NCI-H187 (cell line): ENCODE data around the gene DEF6.
"Not testable (repeated sequence)": the region's sequence is repeated elsewhere in the genome, so short reads cannot be mapped to it uniquely, and the experiment has no call there.

Experiments used
- DNase-seq, 2 experiments: peaks; one replicate each; lab custom pipeline; 2025; lab: John Stamatoyannopoulos, UW

Gene DEF6

GRCh38 chr6:35310265-35310831, 12.7 kb downstream of the DEF6 start:
- no peak for DNase-seq

- DNase-seq: no peak
Measured at GRCh38 chr6:35311390-35312075, 13.9 kb downstream of the DEF6 start.

DNA sequence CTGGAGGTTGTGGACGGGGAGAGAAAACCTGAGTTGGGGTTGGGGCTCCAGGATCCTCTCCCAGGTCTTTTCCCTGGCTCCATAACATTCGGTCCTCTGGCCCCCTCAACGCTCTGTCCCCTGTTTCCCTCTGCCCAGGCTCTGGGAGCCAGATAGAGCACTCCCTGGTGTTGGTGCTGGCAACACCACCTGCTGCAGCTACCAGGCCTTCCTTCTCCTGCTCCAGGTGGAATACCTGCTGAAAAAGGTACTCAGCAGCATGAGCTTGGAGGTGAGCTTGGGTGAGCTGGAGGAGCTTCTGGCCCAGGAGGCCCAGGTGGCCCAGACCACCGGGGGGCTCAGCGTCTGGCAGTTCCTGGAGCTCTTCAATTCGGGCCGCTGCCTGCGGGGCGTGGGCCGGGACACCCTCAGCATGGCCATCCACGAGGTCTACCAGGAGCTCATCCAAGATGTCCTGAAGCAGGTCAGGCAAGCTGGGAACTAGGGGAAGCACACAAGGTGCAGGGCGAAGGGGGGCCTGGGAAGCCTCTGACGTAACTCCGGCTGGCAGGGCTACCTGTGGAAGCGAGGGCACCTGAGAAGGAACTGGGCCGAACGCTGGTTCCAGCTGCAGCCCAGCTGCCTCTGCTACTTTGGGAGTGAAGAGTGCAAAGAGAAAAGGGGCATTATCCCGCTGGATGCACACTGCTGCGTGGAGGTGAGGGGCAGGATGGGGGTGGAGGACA, 14.6 kb downstream of the DEF6 start:
- DNase-seq: no peak

DNA sequence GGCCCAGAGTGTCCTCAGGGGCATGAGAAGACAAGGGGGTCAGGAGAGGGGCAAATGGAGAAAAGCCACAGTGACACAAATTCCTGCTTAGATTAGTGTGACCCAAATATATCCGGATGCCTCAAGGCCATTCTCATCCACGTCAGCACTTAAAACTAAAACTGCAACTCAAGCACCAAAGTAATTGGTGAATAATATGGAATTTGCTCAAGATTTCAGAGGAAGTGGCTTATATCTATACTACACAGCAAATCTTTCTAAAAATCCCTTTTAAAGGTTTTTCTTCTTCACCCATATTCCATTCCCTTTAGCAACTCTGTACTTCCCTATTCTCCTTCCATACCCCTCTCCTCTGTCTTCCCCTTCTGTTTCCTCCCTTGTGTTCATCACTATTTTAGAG, 15.2 kb downstream of the DEF6 start:
- no peak for DNase-seq

DNA sequence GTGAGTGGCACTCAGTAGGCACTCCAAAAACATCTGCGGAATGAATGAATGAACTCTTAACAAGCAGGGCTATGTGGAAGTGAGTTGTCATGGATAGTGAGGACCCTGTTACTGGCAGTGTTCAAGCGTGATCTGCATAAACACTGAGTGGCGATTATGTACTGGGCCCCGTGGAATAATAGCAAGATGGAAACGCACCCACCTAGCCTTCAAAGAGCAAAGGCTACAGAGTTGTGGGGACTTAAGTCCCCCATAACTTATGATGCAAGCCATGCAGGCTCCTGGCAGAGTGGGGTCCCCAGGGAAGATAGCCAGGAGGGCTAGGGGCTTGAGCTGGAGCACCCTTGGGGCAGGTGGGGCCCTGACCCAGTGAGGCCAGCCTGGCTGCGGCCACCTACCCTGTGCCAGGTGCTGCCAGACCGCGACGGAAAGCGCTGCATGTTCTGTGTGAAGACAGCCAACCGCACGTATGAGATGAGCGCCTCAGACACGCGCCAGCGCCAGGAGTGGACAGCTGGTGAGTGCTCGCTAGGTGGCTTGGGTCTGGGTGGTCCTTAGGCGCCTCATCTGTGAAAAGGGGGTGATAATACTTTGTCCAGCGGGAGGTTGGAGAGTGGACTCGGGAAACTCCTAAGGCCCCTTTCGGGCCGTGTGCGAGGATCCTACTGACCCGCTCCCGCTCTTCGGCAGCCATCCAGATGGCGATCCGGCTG, 20.0 kb downstream of the DEF6 start:
- DNase-seq: no peak

GRCh38 chr6:35318196-35319171, 20.9 kb downstream of the DEF6 start:
- peak; percentile 84 for DNase-seq

- DNase-seq: no peak
Measured at GRCh38 chr6:35319346-35320030, 21.9 kb downstream of the DEF6 start.

GRCh38 chr6:35320031-35320410, 22.4 kb downstream of the DEF6 start:
- DNase-seq: no peak

DNA sequence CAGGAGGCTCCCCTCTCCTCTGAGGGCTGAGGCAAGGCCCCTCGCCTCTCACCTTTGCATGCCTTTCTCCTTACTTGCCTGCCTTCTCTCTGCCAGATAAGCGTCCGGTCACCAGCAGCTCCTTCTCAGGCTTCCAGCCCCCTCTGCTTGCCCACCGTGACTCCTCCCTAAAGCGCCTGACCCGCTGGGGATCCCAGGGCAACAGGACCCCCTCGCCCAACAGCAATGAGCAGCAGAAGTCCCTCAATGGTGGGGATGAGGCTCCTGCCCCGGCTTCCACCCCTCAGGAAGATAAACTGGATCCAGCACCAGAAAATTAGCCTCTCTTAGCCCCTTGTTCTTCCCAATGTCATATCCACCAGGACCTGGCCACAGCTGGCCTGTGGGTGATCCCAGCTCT, 23.5 kb downstream of the DEF6 start:
- DNase-seq: no peak

DNA sequence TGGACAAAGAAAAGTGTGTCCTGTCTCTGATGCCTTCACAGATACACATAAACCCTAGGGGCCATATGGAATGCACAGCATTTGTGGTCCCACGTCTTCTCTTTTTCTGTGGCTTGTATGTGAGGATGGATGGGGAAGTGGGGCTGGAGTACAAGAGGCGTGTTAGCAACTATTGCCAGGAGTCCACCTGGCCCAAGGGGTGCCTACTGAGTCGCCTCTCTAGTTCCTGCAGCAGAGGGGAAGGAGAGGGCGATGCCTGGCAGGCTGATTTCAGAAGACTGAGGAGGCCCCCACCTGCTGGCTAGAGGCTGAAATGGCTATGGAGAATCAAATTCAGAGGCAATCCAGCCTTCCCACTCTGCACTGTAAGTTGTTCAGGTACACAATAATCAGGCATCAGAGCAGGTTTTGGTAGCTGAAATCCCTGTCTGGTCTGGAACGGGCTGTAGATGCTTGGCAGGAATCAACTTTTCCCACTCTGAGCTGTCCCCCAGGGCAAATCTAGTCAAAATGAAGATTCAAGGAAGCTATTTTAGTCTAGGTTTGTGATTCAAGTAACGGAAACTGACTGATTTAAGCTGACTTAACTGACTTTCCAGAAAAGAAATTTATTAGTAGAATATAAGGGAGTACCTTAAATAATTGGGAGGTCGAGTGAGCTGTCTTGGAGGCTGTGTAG, 29.9 kb downstream of the DEF6 start:
- no peak for DNase-seq

DNA sequence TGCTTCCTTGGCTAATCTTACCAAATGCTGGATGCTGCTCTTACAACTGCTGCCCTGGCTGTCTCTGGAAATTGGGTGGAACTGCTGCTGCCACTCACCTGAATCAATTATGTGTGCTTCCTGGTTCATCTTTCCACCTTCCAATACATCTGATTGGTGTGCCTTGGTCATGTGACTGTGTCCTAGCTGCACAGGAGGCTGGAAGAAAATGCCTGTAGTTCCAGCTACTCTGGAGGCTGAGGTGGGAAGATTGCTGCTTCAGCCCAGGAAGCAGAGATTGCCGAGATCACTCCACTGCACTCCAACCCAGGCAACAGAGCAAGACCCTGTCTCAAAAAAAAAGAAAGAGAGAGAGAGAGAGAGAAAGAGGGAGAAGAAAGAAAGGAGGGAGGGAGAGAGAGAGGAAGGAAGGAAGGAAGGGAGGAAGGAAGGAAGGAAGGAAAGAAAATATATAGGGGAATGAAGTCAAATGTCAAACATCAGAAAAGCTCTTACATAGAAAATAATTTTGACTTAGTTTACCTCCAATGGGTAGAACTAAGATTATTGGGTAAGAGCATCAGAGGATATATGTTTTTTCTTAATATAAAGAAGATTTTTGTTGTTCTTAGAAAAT, 30.6 kb downstream of the DEF6 start:
- DNase-seq: no peak

DNA sequence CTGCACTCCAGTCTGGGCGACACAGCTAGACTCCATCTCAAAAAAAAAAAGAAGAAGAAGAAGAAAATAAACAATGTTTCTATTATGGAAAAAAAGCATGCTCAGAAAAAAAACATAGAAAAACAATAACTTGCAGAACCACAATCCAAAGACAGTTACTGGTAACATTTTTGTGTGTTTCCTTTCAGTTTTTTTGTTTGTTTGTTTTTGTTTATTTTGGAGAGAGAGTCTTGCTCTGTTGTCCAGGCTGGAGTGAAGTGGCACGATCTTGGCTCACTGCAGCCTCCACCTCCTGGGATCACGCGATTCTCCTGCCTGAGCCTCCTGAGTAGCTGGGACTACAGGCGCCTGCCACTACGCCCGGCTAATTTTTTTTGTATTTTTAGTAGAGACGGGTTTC, 31.3 kb downstream of the DEF6 start:
- DNase-seq: not testable (repeated sequence)

DNA sequence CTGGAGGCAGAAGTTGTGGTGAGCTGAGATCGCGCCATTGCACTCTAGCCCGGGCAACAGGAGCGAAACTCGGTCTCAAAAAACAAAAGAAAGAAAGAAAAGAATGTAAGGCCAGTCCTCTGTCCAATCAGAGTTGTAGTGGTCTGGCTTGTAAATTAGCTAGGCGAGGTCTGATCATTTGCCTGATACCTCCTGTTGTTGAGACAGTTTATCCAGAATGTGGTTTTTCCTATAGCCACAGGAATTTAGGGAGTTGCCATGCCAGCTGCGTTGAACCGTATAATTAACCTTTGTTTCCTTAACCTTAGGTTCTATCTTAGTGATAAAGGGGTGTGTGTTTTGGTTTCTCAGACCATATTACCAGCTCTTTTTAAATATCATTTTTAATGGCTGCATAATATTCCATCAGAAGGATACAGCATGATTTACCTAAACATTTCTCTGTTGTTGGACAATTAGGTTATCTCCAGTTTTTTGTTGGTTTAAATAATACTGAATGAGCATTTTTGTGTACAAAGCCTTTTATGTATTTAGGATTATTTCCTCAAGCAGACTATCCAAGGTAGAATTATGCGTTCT, 33.0 kb downstream of the DEF6 start:
- no peak for DNase-seq

GRCh38 chr6:35332074-35332887, 34.7 kb downstream of the DEF6 start:
- peak; percentile 26 to 44 for DNase-seq

DNA sequence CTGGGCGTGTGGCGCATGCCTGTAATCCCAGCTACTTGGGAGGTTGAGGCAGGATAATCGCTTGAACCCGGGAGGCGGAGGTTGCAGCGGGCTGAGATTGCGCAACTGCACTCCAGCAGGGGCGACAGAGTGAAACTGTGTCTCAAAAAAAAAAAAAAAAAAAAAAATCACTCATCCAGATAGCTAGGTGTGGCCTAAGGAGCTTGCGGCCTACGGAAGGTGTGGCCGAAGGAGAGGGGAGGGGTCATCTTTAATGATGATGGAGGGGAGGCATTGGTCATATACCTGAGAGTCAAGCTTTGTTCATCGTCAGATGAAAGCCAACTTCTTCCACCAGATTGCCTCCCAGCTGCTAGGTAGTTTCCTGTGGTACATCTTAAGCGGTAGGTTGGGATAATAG, 43.9 kb downstream of the DEF6 start:
- DNase-seq: no peak

DNA sequence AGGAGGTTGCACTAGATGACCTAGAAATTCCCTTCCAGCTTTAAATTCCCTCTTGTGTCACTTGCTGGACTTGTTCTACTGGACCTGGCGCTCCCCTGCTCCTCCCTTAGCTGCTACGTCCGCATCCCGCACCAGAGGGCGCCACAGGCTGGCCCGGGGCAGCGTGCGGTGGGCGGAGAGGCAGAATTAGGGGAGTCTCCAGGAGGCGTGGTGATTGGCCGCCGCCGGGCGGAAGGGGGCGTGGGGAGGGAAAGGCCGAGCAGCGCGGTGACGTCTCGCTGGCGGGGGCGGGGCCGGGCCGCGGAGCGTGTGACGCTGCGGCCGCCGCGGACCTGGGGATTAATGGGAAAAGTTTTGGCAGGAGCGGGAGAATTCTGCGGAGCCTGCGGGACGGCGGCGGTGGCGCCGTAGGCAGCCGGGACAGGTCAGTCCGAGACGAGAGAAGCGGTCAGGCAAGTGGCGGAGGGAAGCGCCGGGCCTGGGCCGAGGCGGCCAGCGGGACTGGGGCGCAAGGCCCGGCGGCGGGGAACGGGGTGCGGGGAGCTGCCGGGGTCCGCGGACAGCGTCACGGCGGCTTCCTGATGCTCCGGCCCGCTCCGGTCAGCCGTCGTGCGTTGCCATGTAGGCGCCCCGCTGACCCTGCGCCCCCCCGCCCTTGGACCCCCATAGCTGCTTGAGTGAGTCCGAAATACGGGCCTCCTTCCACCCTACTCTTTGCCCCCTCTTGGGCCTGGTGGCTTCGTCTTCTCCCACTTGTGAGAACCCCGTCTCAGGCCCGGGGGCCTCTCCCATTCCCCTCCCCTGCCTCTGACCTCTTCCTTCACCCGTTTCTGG, 44.9 kb downstream of the DEF6 start, which contains the start of gene PPARD:
TSS of gene PPARD (plus strand) at position 301 of the 834 bp plus-strand sequence. CDS start 68,530 bp downstream, outside the sequence.
- peak; percentile 74 to 92 for DNase-seq

DNA sequence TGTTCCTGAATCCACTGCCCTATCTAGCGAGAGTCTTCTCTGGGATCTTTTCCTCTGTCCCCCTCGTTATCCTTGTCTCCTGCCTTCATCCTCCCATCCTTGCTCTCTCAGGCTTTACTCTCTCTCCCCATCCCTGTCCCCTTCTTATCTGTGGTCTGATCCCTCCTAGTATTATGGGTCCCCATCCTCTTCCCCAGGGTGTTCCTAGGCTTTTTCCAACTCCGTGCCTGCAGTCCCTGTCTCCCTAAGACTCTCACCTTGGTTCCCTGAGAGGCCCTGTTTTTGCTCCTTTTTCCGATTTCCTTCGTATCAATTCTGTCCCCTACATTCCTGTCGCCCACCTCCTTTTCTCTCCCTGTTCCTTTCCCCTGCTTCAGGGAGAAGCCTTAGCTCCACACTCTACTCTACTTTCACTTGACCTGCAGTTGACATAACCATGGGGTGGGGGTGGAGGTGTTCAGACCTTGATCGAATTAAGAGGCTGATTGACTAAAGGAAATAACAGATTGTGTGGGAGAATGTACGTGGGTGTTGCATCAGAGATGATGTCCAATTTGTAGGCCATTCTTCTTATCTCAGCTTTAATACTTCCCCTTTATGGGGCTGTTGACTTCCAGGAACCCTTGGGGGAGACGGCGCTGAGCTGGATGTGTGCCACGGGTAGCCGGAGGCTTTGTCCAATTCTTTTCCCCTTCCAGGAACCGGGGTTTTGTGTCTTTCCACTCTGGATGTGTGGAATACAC, 45.6 kb downstream of the DEF6 start:
- DNase-seq: no peak
